IPS-11a (cell line): ENCODE measurements around the gene ACOT13.
"Not testable (repeated sequence)": the region's sequence is repeated elsewhere in the genome, so short reads cannot be mapped to it uniquely, and the experiment has no call there.

Experiments
- H3K4me3 ChIP-seq: one replicate; pipeline ENCODE4 v1.5.1; 2013; ENCODE audit warnings: low read depth, low read length, control low read depth

ACOT13 gene

DNA sequence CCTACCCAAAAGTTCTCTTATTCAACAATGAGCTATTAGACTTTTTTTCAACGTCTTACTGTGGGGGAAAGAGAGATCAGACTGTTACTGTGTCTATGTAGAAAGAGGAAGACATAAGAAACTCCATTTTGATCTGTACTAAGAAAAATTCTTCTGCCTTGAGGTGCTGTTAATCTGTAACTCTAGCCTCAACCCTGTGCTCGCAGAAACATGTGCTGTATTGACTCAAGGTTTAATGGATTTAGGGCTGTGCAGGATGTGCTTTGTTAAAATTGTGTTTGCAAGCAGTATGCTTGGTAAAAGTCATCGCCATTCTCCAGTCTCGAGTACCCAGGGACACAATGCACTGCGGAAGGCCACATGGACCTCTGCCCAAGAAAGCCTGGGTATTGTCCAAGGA lies 5.1 kb upstream of the ACOT13 start:
- not testable (repeated sequence) for H3K4me3 ChIP-seq

DNA sequence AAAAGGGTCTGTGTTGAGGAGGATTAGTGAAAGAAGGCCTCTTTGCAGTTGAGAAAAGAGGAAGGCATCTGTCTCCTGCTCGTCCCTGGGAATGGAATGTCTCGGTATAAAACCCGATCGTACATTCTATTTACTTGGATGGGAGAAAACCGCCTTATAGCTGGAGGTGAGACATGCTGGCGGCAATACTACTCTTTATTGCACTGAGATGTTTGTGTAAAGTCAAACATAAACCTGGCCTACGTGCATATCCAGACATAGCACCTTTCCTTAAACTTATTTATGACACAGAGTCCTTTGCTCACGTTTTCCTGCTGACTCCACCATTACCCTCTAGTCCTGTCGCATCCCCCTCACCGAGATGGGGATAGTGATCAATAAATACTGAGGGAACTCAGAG lies 4.6 kb upstream of the ACOT13 start:
- H3K4me3 ChIP-seq: no peak overlapping the region

DNA sequence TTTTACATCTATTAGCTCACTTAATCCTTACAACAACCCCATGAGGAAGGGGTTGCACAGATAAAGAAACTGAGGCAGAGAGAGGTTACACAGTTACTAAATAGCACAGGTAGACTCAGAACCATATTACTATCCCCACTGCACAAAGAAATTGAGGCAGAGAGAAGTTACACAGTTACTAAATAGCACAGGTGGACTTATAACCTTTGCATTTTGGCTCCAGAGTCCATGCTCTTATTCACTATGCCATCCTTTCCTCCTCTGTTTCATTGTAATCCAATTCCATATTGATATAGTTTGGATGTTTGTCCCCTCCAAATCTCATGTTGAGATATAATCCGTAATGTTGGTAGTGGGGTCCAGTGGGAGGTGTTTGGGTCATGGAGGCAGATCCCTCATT lies 3.7 kb upstream of the ACOT13 start:
- no peak overlapping the region for H3K4me3 ChIP-seq

DNA sequence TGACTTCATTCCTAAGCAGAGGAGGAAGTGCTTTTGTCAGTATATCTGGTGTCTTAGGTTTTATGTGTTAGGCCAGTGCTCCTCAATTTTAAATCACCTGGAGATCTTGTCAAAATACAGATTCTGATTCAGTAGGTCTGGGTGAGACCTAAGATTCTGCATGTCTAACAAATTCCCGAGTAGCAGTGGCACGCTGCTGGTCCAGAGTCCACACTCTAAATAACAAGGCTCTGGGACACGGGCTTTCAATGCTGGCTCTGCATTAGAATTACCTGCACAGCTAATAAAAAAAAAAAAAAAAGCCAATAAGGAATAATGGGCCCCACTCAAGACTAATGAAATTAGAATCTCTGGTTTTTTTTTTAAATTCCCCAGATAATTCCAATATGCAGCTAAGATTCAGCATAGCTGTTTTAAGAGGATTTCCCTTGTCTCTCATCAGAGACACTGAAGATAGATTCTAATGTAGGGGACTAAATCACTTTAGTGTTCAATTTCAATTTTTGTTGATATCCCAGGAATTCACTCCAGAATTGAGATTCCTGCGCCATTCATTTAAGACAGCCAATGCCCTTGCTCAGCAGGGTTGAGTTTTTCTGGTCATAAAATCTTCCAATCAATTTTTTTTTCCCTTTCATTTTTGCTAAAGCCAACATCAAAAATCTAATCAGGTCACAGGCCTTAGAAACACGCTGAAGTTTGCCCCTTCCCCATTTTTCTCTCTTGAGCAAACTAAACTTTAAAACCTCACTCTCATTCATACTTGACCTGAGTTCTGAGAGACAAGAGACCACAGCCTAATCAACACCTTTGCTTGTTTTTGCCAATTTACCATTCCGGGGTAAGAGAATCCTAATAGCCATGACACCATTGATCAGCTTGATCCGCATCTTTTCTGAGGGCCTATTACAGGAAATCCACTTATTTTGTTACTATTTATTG lies 2.6 kb upstream of the ACOT13 start:
- H3K4me3 ChIP-seq: no peak overlapping the region

DNA sequence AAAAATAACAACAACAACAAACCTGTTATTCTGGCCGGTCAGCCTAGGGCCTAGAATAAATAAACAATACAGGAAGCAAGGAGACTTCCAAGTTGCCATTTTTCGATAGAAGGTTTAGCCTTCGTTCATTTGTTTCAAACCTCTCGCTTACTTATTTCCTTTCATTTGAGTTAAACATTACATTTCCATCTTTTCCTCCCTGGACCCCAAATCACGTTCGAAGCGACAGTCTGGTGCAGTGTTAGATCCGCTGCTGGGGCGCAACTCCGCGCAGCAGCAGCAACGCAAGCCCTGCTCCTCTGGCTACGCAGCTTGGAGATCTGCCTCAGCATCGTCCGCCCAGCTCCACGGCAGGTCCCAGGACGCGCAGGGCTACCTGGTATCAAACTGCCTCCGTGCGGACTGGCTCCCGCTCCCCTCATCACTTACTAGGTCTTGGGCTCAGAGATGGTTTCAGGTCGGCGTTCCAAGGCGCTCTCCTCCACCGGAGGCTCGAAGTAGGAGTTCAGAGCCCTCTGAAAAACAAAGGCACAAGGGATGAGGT lies 708 bp upstream of the ACOT13 start:
- peak overlapping the region; percentile 86 for H3K4me3 ChIP-seq

DNA sequence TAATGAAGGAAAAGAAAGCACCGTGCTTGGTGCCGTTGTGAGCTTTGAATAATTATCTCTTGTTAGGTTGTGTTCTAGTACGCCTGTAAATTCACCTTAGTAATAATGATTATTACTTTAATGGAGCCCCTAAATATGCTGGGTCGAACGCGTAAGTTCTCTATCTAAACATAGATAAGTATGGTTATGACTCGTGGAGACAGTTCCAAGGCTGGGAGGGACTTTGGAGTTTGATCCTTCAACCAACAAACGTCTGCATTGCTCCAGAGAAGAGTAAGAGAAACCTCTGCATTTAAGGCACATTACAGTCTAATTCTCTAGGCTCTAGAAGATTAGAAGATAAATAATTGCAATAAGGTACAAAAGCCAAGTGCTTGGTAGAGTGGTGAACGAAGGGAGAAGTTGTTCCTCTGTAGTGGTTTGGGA lies 514 bp downstream of the ACOT13 start:
- peak overlapping the region; percentile 74 for H3K4me3 ChIP-seq

DNA sequence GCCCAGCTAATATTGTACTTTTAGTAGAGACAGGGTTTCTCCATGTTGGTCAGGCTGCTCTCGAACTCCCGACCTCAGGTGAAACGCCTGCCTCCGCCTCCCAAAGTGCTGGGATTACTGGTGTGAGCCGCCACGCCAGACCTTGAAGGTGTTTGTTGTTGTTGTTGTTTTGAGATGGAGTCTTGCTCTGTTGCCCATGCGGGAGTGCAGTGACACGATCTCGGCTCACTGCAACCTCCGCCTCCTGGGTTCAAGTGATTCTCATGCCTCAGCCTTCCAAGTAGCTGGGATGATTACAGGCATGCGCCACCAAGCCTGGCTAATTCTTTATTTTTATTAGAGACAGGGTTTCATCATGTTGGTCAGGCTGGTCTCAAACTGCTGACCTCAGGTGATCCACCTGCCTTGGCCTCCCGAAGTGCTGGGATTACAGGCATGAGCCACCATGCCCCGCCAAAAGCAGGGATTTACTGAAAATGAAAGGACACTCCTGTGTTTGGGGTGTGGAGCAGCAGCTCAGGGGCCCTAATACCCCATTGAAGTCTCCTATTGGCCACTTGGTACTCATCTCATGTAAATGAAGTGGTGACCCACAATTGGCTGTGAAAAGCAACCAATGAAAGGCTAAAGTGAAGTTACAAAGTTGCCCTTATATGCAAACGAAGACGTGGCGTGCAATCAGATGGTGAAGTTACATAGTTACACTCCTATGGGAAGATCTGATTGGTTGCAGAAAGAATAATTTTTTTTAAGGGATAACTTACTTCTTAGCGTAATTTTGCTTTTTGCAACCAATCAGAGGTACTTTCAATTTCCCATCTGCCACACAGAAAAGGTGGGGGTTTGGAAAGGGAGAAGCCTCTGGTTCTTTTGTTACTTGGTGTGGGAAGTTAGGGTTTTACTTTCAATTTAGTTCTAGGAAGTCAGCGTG lies 1.5 kb downstream of the ACOT13 start:
- H3K4me3 ChIP-seq: not testable (repeated sequence)

DNA sequence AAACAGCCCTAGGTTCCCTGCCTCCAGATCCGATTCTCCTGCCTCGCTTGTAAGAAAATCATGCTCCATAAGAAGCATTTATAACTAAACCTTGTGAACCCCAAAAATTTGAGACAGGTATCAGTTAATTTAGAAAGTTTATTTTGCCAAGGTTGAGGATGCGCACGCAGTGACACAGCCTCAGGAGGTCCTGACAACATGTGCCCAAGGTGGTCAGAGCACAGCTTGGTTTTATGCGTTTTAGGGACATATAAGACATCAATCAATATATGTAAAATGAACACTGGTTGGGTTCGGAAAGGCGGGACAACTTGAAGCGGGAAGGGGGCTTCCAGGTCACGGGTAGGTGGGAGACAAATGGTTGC lies 2.1 kb downstream of the ACOT13 start:
- H3K4me3 ChIP-seq: no peak overlapping the region

DNA sequence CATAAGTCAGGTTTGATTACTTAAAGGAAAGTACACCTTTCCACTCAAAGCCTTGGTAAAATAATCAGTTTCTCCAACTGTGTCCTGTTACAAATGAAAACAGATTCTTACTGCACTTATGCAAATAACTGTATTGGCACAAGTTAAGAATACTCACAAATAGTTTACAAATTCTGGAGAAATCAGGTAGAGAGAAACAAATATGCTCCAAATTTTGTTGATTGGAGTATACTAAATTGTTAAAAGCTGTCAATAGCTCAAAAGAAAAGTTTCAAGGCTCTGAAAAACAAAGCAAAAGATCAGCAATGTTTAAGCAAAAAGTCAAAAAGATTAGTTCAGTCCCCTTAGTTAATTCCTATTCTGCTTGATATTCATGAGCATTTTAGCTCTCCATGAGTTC lies 3.6 kb downstream of the ACOT13 start:
- H3K4me3 ChIP-seq: not testable (repeated sequence)

DNA sequence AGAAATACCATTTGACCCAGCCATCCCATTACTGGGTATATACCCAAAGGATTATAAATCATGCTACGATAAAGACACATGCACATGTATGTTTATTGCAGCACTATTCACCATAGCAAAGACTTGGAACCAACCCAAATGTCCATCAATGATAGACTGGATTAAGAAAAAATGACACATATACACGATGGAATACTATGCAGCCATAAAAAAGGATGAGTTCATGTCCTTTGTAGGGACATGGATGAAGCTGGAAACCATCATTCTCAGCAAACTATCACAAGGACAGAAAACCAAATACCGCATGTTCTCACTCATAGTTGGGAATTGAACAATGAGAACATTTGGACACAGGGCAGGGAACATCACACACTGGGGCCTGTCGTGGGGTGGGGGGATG lies 4.2 kb downstream of the ACOT13 start:
- H3K4me3 ChIP-seq: not testable (repeated sequence)

DNA sequence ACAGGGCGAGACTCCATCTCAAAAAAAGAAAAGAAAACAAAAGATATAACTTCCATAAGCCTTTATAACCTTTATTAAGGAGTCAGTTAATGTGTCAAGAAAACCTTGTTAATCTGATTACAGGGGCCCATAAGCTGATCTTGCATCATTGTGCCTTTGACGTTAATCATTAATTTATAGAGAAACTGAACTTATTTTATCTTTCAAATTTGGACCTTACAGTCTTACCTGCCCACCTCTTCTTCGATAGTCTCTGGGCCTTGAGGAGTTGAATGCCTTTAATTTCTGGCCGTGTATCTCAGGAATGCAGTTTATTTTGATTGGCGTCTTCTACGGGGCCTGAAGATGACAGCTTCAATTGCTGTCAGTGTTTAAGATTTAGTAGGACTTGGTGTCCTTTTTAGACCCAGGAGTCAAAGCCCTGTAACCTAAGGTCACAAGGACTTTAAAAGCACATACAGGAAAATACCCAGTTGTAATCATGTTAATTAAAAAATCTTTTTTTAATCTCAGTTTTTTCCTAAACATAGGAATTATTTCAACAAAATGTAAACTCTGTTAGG lies 5.8 kb downstream of the ACOT13 start:
- H3K4me3 ChIP-seq: no peak overlapping the region

DNA sequence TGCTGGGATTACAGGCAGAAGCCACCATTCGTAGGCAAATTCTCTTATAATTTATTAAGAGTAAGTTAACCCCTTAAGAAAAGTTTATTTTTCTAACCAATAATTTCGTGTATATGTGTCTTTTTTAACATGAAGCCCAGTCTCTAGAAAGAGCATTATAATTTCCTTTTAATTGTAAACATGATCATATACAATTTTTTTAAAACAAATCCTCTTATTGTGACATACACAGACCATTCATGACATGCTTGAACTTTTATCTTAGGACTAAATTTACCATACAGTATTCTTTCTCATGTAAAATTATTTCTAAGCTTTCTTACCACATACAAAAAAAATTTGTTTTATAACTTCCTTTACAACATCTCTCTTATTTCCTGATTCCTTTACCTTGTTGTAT lies 6.7 kb downstream of the ACOT13 start:
- H3K4me3 ChIP-seq: no peak overlapping the region

DNA sequence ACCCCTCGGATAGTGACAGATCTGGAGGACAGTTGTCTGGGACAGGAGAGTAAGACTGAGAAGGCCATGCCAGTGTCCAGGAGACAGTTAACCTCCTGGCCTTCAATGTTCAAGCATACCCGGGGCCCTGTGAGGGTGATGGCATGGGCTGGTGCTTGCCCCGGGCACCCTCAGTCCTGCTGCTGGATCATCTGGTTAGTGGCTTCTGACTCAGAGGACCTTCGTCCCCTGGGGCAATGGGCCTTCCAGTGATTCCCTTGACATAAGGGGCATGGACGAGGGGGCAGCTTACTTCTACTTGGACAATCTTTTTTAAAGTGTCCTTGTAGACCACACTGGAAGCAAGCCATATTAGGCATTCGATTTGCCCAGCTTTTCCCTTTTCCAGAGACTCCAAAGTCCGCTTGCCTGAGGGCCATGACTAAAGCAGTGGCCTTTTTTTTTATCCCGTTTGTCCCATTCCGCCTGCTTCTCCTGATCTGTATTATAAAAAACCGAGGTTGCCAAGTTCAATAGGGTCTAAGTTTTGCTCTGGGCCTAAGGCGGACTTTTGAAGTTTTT lies 12.0 kb downstream of the ACOT13 start:
- not testable (repeated sequence) for H3K4me3 ChIP-seq

DNA sequence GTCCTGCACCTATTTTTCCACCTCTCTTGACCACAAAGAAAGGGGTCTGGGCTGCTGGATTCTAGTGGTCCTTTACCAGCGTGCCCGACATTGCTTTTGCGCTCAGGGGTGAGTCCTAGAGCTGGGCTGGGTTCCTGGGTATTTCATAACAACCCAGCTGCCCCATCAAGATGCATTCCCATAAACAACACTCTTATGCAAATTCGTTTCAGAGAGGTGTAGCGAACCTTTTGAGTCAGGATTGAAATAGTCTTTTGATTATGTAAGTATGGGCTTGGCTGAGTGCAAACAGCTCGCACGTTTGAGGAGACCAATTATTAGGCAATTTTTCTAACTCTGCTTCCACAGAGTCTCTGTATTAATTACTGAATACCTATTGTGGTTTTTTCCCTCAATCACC lies 13.7 kb downstream of the ACOT13 start:
- H3K4me3 ChIP-seq: no peak overlapping the region

DNA sequence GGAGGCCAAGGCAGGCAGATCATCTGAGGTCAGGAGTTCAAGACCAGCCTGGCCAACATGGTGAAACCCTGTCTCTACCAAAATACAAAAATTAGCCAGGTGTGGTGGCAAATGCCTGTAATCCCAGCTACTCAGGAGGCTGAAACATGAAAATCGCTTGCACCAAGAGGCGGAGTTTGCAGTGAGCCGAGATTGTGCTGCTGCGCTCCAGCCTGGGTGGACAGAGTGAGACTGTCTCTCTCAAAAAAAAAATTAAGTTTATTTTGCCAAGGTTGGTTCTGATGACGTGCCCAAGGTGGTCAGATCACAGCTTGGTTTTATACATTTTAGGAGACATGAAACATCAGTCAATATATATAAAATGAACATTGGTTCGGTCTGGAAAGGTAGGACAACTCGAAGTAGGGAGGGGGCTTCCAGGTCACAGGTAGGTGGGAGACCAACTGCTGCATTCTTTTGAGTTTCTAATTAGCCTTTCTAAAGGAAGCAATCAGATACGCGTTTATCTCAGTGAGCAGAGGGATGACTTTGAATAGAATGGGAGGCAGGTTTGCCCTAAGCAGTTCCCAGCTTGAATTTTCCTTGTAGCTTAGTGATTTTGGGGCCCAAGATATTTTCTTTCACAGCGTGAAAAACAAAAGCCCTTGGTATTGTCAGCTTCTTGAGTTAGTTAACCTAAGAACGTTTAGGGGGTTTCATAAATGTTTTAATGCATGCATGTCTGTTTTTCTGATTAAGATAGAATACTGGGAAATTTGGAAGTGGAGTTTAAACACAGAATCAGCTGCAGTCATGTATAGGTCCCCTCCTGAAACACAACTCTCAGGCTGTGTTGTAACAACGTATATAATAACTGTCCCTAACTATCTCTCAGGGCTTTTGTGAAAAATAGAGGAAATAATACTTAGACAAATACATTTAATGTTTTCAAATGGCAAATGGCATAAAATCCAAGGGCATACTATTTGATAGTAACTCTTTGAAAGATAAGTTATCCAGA lies 16.7 kb downstream of the ACOT13 start:
- H3K4me3 ChIP-seq: no peak overlapping the region

DNA sequence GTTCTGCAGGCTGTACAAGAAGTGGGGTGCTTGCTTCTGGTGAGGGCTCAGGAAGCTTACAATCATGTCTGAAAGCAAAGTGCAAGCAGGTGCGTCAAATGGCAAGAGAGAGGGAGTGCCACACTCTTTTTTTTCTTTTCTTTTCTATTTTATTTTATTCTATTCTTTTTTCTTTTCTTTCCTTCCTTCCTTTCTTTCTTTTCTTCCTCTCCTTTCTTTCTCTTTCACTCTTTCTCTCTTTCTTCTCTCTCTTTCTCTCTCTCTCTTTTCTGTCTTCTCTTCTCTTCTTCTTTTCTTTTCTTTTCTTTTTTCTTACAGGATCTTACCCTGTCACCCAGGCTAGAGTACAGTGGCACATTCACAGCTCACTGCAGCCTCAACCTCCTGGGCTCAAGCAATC lies 19.5 kb downstream of the ACOT13 start:
- H3K4me3 ChIP-seq: no peak overlapping the region

DNA sequence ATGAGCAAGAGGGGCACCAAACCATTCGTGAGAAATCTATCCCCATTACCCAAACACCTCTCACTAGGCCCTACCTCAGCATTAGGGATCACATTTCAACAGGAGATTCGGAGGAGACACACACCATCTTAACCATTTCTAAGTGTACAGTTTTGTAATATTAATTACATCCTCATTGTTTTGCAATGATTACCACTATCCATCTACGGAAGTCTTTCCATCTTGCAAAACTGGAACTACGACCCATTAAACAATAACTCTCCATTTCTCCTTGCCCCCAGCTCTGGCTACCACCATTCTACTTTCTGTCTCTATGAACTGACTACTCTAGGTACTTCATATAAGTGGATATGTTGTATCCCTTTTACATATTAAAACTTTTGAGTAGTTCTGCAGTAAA lies 20.1 kb downstream of the ACOT13 start:
- H3K4me3 ChIP-seq: no peak overlapping the region

DNA sequence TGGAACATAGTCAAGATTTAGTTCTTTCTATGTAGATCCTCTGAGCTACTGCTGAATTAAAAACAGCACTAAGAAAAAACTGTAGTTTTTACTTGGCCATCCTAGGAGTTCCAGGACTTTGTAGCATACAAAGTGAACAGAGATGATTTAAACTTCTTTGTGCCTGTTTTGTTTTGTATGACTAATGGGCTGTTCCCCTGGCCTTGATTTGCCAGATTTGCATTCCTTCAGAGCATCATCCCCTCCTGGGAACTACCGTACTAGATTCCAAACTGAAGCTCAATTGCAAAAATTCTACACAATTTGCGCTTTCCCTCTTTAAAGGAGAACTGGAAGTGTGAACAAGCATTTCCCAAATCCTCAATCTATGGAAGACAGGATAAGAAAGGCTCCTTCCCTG lies 23.1 kb downstream of the ACOT13 start:
- H3K4me3 ChIP-seq: no peak overlapping the region

DNA sequence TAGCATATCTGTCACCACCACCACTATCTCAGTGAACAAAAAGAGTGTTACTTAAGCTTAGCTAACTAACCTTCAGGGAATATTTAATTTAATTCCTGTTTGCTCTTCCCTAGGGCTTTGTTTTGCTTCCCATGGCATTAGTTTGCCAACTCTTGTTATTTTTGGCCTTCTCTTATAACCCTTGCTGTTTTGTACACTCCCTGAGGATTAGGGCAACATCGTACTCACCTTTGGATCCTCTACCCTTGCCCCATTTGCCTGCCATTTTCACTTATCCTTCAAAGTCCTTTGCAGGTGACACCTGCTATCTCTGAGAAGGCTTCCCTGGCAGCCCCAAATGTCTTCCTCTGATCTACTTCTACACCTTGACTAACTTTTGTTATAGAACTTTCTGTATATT lies 23.7 kb downstream of the ACOT13 start:
- no peak overlapping the region for H3K4me3 ChIP-seq

DNA sequence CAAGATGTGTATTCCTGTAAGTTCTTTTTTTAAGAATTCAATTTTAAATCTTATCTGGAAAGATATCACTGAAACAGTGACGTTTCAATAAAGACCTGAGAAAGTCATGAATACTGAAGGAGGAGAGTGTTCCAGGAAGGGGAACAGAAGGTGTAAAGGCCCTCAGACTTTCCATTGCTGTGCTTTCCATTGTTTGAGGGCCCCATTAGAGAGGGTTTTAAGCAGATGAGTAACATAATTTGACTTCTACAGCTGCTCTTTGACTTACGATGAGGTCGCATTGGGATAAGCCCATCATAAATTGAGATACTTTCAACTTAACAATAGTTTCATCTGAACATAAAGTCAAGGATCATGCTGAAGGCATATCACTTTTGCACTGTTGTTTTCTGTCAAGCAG lies 24.7 kb downstream of the ACOT13 start:
- no peak overlapping the region for H3K4me3 ChIP-seq
